Measurements from ENCODE around the gene METTL23.

DNA sequence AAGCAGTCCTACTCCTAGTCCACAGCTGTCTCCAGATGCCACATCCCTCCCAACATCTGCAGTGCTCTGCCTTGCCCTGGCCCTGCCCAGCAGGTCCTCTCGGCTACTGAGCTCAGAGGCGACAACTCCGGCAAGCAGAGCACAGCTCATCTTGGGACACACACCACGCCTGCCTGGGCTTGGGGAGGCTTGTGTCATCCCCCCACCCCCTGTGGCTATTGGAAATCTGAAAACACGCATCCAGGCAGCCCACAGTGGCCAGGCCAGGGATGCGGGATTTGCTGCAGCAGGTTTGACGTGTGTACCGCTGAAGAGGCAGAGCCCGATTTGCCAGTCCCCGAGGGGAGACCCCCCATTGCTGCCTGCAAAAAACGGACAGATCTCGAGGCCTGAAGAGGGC lies 41.3 kb upstream of the METTL23 start:
- TF ChIP-seq, protein P1, sequence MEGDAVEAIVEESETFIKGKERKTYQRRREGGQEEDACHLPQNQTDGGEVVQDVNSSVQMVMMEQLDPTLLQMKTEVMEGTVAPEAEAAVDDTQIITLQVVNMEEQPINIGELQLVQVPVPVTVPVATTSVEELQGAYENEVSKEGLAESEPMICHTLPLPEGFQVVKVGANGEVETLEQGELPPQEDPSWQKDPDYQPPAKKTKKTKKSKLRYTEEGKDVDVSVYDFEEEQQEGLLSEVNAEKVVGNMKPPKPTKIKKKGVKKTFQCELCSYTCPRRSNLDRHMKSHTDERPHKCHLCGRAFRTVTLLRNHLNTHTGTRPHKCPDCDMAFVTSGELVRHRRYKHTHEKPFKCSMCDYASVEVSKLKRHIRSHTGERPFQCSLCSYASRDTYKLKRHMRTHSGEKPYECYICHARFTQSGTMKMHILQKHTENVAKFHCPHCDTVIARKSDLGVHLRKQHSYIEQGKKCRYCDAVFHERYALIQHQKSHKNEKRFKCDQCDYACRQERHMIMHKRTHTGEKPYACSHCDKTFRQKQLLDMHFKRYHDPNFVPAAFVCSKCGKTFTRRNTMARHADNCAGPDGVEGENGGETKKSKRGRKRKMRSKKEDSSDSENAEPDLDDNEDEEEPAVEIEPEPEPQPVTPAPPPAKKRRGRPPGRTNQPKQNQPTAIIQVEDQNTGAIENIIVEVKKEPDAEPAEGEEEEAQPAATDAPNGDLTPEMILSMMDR (IDR thresholded peaks at IDR 0.05; ENCODE audit: control extremely low read depth in 1 of 3, insufficient read depth in 1 of 3, low read depth in 1 of 3, low read length in 3 of 3): no peak
- no peak for TF ChIP-seq KDM1A (IDR thresholded peaks at IDR 0.05; ENCODE audit: borderline replicate concordance, low read length)
- no peak for TF ChIP-seq EZH2 (IDR thresholded peaks at IDR 0.05; ENCODE audit: low read depth, low read length, severe bottlenecking)
- no peak for TF ChIP-seq EP300 (IDR thresholded peaks at IDR 0.05; ENCODE audit: borderline replicate concordance in 1 of 2, low read depth in 2 of 2, low read length in 2 of 2)
- no peak for TF ChIP-seq JUND (IDR thresholded peaks at IDR 0.05; ENCODE audit: low read length)
